NT2/D1 (cell line): ENCODE results near the gene CFAP210.
"Not testable (repeated sequence)": the region's sequence is repeated elsewhere in the genome, so short reads cannot be mapped to it uniquely, and the experiment has no call there.

ENCODE experiments used
- DNase-seq: peaks from one replicate; pipeline ENCODE4 v3.0.0-alpha.2; 2011; ENCODE audit warnings: low read depth, low spot score
- H3K27me3 ChIP-seq: 2 replicates; pipeline ENCODE4 v1.6.0; 2011; ENCODE audit warnings: mild to moderate bottlenecking; ENCODE audit not compliant: insufficient read length, insufficient read depth
- H3K36me3 ChIP-seq: 2 replicates; pipeline ENCODE4 v1.6.1; 2011; ENCODE audit warnings: mild to moderate bottlenecking, low read length, mixed read lengths; ENCODE audit not compliant: insufficient read depth, insufficient read length
- H3K4me1 ChIP-seq: 2 replicates; pipeline ENCODE4 v1.5.1; 2011; ENCODE audit not compliant: insufficient read depth, insufficient read length
- H3K4me3 ChIP-seq: 2 replicates; pipeline ENCODE4 v1.5.1; 2011; ENCODE audit warnings: low read depth; ENCODE audit not compliant: insufficient read length
- H3K9ac ChIP-seq: 2 replicates; pipeline ENCODE4 v1.6.0; 2011; ENCODE audit warnings: low read depth; ENCODE audit not compliant: insufficient read length
- H3K9me3 ChIP-seq: 2 replicates; pipeline ENCODE4 v1.5.1; 2011; ENCODE audit warnings: mild to moderate bottlenecking, low read length; ENCODE audit not compliant: insufficient read depth
- SUZ12 ChIP-seq: IDR thresholded peaks from 2 replicates; pipeline ENCODE4 v1.6.1; 2011; ENCODE audit not compliant: insufficient read length, insufficient read depth; ENCODE audit errors: extremely low read depth
- YY1 ChIP-seq: IDR thresholded peaks from 2 replicates; pipeline ENCODE4 v1.6.1; 2011; ENCODE audit not compliant: insufficient read length, insufficient read depth
- ZNF274 ChIP-seq: IDR thresholded peaks from 2 replicates; pipeline ENCODE4 v1.6.1; 2011; ENCODE audit warnings: mild to moderate bottlenecking, low read depth, low read length

CFAP210 gene

DNA sequence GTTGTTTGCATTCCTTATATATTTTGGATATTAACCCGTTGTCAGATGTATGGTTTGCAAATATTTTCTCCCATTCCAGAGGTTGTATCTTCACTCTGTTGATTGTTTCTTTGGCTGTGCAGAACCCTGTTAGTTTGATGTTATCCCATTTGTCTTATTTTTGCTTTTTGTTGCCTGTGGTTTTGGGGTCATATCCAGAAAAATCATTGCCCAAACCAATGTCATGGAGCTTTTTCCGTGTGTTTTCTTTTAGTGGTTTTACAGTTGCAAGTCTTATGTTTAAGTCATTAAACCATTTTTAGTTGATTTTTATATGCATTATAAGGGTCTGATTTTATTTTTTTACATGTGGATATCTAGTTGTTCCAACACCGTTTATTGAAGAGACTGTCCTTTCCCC is 74.3 kb downstream of the CFAP210 start:
- Histone ChIP-seq H3K27me3 (no peaks in the 10 kb centered on the region), H3K9me3 (0 out of 2 replicates have a peak, but pooled peaks cover 6% of the 10 kb centered on the region), H3K4me1 (no peaks in the 10 kb centered on the region), H3K36me3 (peaks cover 35% of the 10 kb centered on the region), H3K4me3 (no peak overlapping the region), H3K9ac (no peak overlapping the region)
- no peak for DNase-seq
- TF ChIP-seq ZNF274 (no peak), SUZ12 (no peak), YY1 (no peak)

DNA sequence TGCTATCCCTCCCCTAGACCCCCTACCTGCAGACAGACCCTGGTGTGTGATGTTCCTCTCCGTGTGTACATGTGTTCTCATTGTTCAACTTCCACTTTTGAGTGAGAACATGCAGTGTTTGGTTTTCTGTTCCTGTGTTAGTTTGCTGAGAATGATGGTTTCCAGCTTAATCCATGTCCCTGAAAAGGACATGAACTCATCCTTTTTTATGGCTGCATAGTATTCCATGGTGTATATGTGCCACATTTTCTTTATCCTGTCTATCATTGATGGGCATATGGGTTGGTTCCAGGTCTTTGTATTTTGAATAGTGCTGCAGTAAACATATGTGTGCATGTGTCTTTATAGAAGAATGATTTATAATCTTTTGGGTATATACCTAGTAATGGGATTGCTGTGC is 78.2 kb downstream of the CFAP210 start:
- not testable (repeated sequence) for H3K9me3 ChIP-seq, H3K4me1 ChIP-seq, H3K4me3 ChIP-seq, H3K27me3 ChIP-seq, H3K9ac ChIP-seq, DNase-seq
- H3K36me3 ChIP-seq: peaks cover 51% of the 10 kb centered on the region

DNA sequence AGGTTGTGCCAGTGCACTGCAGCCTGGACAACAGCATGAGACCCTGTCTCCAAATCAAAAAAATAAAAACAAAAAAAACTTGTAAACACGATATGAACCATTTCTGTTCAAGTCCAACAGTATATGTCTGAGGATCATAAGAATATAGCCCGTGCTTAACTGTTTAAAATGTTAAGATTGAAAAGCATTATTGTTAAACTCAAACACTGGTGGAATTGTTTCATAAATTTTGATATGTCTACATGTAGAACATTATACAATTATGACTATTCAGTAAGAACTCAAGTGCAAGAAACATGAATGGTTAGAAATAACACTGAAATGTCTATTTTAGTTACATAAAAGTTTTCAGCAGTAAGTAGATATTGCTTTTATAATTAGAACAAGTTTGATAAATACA is 80.3 kb downstream of the CFAP210 start:
- DNase-seq: no peak
- H3K4me1 ChIP-seq: no peaks in the 10 kb centered on the region
- peaks cover 68% of the 10 kb centered on the region for H3K36me3 ChIP-seq
- H3K9me3 ChIP-seq: 0 out of 2 replicates have a peak, but pooled peaks cover 6% of the 10 kb centered on the region
- TF ChIP-seq YY1 (no peak), ZNF274 (no peak), SUZ12 (no peak)
- no peak overlapping the region for H3K9ac ChIP-seq
- no peaks in the 10 kb centered on the region for H3K27me3 ChIP-seq
- no peak overlapping the region for H3K4me3 ChIP-seq

GRCh38 chr2:169609264-169609663 is 84.9 kb downstream of the CFAP210 start:
- no peak for DNase-seq
- TF ChIP-seq ZNF274 (no peak), YY1 (no peak), SUZ12 (no peak)
- Histone ChIP-seq H3K36me3 (peaks cover 90% of the 10 kb centered on the region), H3K4me1 (no peaks in the 10 kb centered on the region), H3K27me3 (no peaks in the 10 kb centered on the region), H3K9ac (no peak overlapping the region), H3K9me3 (no peaks in the 10 kb centered on the region), H3K4me3 (no peak overlapping the region)

GRCh38 chr2:169599568-169599967 is 94.6 kb downstream of the CFAP210 start:
- Histone ChIP-seq H3K9ac (no peak overlapping the region), H3K36me3 (peaks cover 11% of the 10 kb centered on the region), H3K4me1 (no peaks in the 10 kb centered on the region), H3K9me3 (no peaks in the 10 kb centered on the region), H3K4me3 (no peak overlapping the region), H3K27me3 (no peaks in the 10 kb centered on the region)
- DNase-seq: no peak
- no peak for TF ChIP-seq SUZ12
- no peak for TF ChIP-seq YY1
- TF ChIP-seq ZNF274: no peak

- TF ChIP-seq SUZ12: no peak
- no peak for TF ChIP-seq ZNF274
- TF ChIP-seq YY1: no peak
- no peak for DNase-seq
- no peaks in the 10 kb centered on the region for H3K27me3 ChIP-seq
- H3K4me3 ChIP-seq: no peak overlapping the region
- no peak overlapping the region for H3K9ac ChIP-seq
- no peaks in the 10 kb centered on the region for H3K4me1 ChIP-seq
- no peaks in the 10 kb centered on the region for H3K9me3 ChIP-seq
- peaks cover 6% of the 10 kb centered on the region for H3K36me3 ChIP-seq
Measured at GRCh38 chr2:169598982-169599381, 95.2 kb downstream of the CFAP210 start.

- not testable (repeated sequence) for H3K9me3 ChIP-seq, H3K36me3 ChIP-seq, H3K27me3 ChIP-seq, H3K4me3 ChIP-seq, H3K9ac ChIP-seq, DNase-seq, H3K4me1 ChIP-seq
Measured at GRCh38 chr2:169596546-169596945, 97.7 kb downstream of the CFAP210 start.
